Sigmoid colon (tissue), 7 donors: ENCODE measurements around the gene CEP295NL. TPM values are rescaled to one million over a fixed set of nuclear protein-coding genes. Genes with fewer than 3 reads are reported as not detected.
A peak's percentile ranks its signal among the peaks of the same experiment; 100 is the strongest.

Source experiments
- DNase-seq: peaks from one replicate; pipeline ENCODE4 v3.0.0-alpha.2; 2019
- H3K27ac ChIP-seq, 4 donors: fragments of 200-600 bp; sonication (generic); one replicate each; pipeline ENCODE4 v1.5.1; 2016 to 2019; ENCODE audit warnings: mild to moderate bottlenecking in 1 of 4
- H3K27me3 ChIP-seq, 3 donors: fragments of 200-600 bp; sonication (generic); one replicate each; pipeline ENCODE4 v1.5.1; 2019; ENCODE audit warnings: mild to moderate bottlenecking in 1 of 3
- H3K36me3 ChIP-seq, 4 donors: fragments of 200-600 bp; sonication (generic); one replicate each; pipeline ENCODE4 v1.5.1; 2016 to 2019
- H3K4me1 ChIP-seq, 4 donors: fragments of 200-600 bp; sonication (generic); one replicate each; pipeline ENCODE4 v1.5.1; 2017 to 2019
- H3K4me3 ChIP-seq, 4 donors: fragments of 200-600 bp; sonication (generic); one replicate each; pipeline ENCODE4 v1.5.1; 2017 to 2019; ENCODE audit warnings: mild to moderate bottlenecking in 2 of 4, moderate library complexity in 1 of 4
- H3K9me3 ChIP-seq, 4 donors: fragments of 200-600 bp in 3 of 4; sonication (generic) in 3 of 4; one replicate each; pipeline versions ENCODE4 v1.5.1 to v1.6.1; 2013 to 2019
- EP300 ChIP-seq, 4 donors: sonication (generic); formaldehyde crosslinking; IDR thresholded peaks; one replicate each; pipeline ENCODE4 v1.6.1; 2017; ENCODE audit warnings: antibody characterized with exemption in 4 of 4
- POLR2A ChIP-seq, 2 donors: fragments of 450-650 bp; IDR thresholded peaks; one replicate each; pipeline ENCODE4 v1.6.1; 2016; ENCODE audit warnings: antibody characterized with exemption in 2 of 2, mild to moderate bottlenecking in 2 of 2, moderate library complexity in 2 of 2
- POLR2AphosphoS5 ChIP-seq, 4 donors: sonication (generic); formaldehyde crosslinking; IDR thresholded peaks; one replicate each; pipeline ENCODE4 v1.6.1; 2017; ENCODE audit warnings: antibody characterized with exemption in 4 of 4
- WGBS, 2 donors: extraction: QIAGEN DNeasy Blood & Tissue Kit; methylation state at CpG; one replicate each; pipeline ENCODE4 v1.1.7; 2013; 5-methylcytosine and 5-hydroxymethylcytosine counted together
- intact Hi-C: fragments of 100-400 bp; cut with DNase I; formaldehyde crosslinking; loops from one replicate; pipeline ENCODE4 v1.15.1; 2023
- polyA plus RNA-seq, 3 donors: library from polyadenylated mRNA; stranded (reverse); fragments of 200-250 nt; gene quantifications; one replicate each; pipeline ENCODE4 v1.2.3, GENCODE V29; 2013
- total RNA-seq, 4 donors: library from RNA; depleted of rRNA; stranded (reverse); fragments of >200 nt; gene quantifications; one replicate each; pipeline ENCODE4 v1.1.0, GENCODE V29; 2016
- TF ChIP-seq, protein P1 (sequence below), 4 experiments: fragments of 450-650 bp in 3 of 4; fragments of 200-600 bp in 1 of 4; IDR thresholded peaks; one replicate each; pipeline ENCODE4 v1.5.1; 2016 to 2019; ENCODE audit warnings: antibody characterized with exemption in 4 of 4, mild to moderate bottlenecking in 3 of 4, moderate library complexity in 2 of 4
- donor health status: healthy with polysubstance abuse.
- donor health status: Bipolar disorder and iron deficiency.
- donor health status: healthy.

CEP295NL gene
- total and polyA plus RNA-seq, 7 donors = 0.89 to 13.8 (median 1.8) TPM; not detected in 2

GRCh38 chr17:78920528-78920927 lies 17.5 kb upstream of the CEP295NL start:
- Histone ChIP-seq H3K27me3 (no peaks in the 10 kb centered on the region), H3K4me1 (peaks cover 0 to 86% (median 80%) of the 10 kb centered on the region in 4 donors), H3K36me3 (no peaks in the 10 kb centered on the region), H3K27ac (peak overlapping the region; percentile 97 to 100 (median 99)), H3K9me3 (no peaks in the 10 kb centered on the region), H3K4me3 (no peak overlapping the region)
- no peak for DNase-seq
- 63 to 78% methylated on average over 8 of the region's 8 CpGs for WGBS, 2 donors
- intact Hi-C loops = loop anchor here (5.0 kb wide), 1 partner anchor 53 kb away; no protein-coding TSS in a partner anchor
- TF ChIP-seq POLR2AphosphoS5 (IDR thresholded peaks at IDR 0.05) = no peak
- no peak for TF ChIP-seq EP300 (IDR thresholded peaks at IDR 0.05)
- no peak for TF ChIP-seq POLR2A (IDR thresholded peaks at IDR 0.05)
- TF ChIP-seq, protein P1, sequence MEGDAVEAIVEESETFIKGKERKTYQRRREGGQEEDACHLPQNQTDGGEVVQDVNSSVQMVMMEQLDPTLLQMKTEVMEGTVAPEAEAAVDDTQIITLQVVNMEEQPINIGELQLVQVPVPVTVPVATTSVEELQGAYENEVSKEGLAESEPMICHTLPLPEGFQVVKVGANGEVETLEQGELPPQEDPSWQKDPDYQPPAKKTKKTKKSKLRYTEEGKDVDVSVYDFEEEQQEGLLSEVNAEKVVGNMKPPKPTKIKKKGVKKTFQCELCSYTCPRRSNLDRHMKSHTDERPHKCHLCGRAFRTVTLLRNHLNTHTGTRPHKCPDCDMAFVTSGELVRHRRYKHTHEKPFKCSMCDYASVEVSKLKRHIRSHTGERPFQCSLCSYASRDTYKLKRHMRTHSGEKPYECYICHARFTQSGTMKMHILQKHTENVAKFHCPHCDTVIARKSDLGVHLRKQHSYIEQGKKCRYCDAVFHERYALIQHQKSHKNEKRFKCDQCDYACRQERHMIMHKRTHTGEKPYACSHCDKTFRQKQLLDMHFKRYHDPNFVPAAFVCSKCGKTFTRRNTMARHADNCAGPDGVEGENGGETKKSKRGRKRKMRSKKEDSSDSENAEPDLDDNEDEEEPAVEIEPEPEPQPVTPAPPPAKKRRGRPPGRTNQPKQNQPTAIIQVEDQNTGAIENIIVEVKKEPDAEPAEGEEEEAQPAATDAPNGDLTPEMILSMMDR (IDR thresholded peaks at IDR 0.05) = no peak

GRCh38 chr17:78919861-78920450 lies 17.0 kb upstream of the CEP295NL start:
- Histone ChIP-seq H3K27ac (peak overlapping the region; percentile 97 to 100 (median 99)), H3K4me1 (peaks cover 0 to 91% (median 85%) of the 10 kb centered on the region in 4 donors), H3K9me3 (no peaks in the 10 kb centered on the region), H3K27me3 (no peaks in the 10 kb centered on the region), H3K4me3 (no peak overlapping the region), H3K36me3 (no peaks in the 10 kb centered on the region)
- intact Hi-C loops = loop anchor here (5.0 kb wide), 1 partner anchor 53 kb away; no protein-coding TSS in a partner anchor
- 81 to 86% methylated on average over 20 of the region's 20 CpGs for WGBS, 2 donors
- no peak for DNase-seq
- TF ChIP-seq EP300 (IDR thresholded peaks at IDR 0.05) = no peak
- TF ChIP-seq, protein P1 (IDR thresholded peaks at IDR 0.05) = no peak
- no peak for TF ChIP-seq POLR2A (IDR thresholded peaks at IDR 0.05)
- TF ChIP-seq POLR2AphosphoS5 (IDR thresholded peaks at IDR 0.05) = no peak

- Histone ChIP-seq H3K36me3 (no peaks in the 10 kb centered on the region), H3K27me3 (no peaks in the 10 kb centered on the region), H3K4me3 (no peak overlapping the region), H3K27ac (peak overlapping the region; percentile 60 to 100 (median 83)), H3K4me1 (peaks cover 0 to 97% (median 94%) of the 10 kb centered on the region in 4 donors), H3K9me3 (no peaks in the 10 kb centered on the region)
- intact Hi-C loops = no loop called here
- DNase-seq = no peak
- whole genome bisulfite sequencing, 2 donors = 84 to 85% methylated on average over 14 of the region's 14 CpGs
- TF ChIP-seq POLR2AphosphoS5 (IDR thresholded peaks at IDR 0.05) = no peak
These were observed 16.0 kb upstream of the CEP295NL start for GRCh38 chr17:78918979-78919378.

DNA sequence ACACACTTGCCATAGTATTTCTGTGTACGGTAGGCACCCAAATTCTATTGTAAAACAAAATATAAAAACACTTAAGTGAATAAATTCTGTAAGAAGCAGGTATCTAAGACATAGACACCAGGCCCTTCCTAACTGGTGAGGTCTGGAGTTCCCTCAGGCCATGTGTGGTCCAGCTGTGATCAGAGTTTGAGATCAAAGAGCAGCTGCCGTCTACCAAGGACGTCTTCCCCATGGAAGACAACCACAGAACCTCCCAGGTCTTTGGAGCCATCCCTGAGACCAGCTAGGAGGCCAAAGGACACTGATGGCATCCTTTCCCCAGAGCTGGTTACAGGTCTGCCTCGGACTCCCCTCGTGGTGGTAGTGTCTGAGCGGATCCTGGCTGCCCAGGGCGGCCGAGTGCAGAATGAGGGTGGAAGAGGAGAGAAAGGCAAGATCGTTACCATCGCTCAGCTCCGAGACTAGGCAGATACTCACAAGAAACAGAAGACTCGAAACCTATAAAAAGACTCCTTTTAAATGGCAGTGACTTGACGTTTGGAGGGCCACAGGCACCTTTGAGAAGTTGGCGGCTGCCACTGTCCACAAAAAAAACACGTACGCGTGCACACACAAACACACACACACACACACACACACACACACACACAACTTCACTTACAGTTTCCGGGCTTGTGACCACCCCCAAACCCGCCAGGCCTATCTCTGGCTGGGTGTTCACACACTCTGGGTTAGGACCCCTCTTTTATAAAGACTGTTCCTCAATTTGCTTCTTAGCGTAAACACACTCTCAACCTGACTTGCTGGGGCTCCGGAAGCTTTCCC lies 14.7 kb upstream of the CEP295NL start:
- intact Hi-C loops = no loop called here
- WGBS, 2 donors = 69 to 81% methylated on average over 21 of the region's 21 CpGs
- H3K36me3 ChIP-seq = peaks cover 0 to 2% (median 0%) of the 10 kb centered on the region in 4 donors
- H3K4me3 ChIP-seq = peak overlapping the region in 1 of 4 donors; percentile 8
- H3K27me3 ChIP-seq = no peaks in the 10 kb centered on the region
- H3K9me3 ChIP-seq = no peaks in the 10 kb centered on the region
- no peak for TF ChIP-seq POLR2A (IDR thresholded peaks at IDR 0.05)
- no peak for TF ChIP-seq POLR2AphosphoS5 (IDR thresholded peaks at IDR 0.05)
- TF ChIP-seq, protein P1 (IDR thresholded peaks at IDR 0.05) = no peak
- TF ChIP-seq EP300 (IDR thresholded peaks at IDR 0.05) = no peak
- peaks cover 0 to 97% (median 91%) of the 10 kb centered on the region in 4 donors for H3K4me1 ChIP-seq
- H3K27ac ChIP-seq = peak overlapping the region; percentile 63 to 100 (median 83)
- no peak for DNase-seq
